GM18499 (cell line): Measurements from ENCODE around the gene RBM47.
A peak's percentile ranks its signal among the peaks of the same experiment; 100 is the strongest.
"Not testable (repeated sequence)": the region's sequence is repeated elsewhere in the genome, so short reads cannot be mapped to it uniquely, and the experiment has no call there.

Experiments
- ATAC-seq: cut with Tn5 transposase; IDR thresholded peaks from one replicate; pipeline ENCODE4 v1.9.1; 2021; ENCODE audit warnings: moderate number of reproducible peaks; ENCODE audit not compliant: insufficient read depth, unreplicated experiment

RBM47 gene

GRCh38 chr4:40570348-40571077, 59.2 kb downstream of the RBM47 start:
- ATAC-seq: no peak

GRCh38 chr4:40564815-40565483, 64.7 kb downstream of the RBM47 start:
- ATAC-seq: no peak

- no peak for ATAC-seq
Observed at GRCh38 chr4:40564004-40564403, 65.7 kb downstream of the RBM47 start.

GRCh38 chr4:40563401-40563800, 66.3 kb downstream of the RBM47 start:
- ATAC-seq: no peak

- ATAC-seq: no peak
Observed at GRCh38 chr4:40562681-40563080, 67.0 kb downstream of the RBM47 start.

- no peak for ATAC-seq
Observed at GRCh38 chr4:40562208-40562607, 67.5 kb downstream of the RBM47 start.

- not testable (repeated sequence) for ATAC-seq
Observed at GRCh38 chr4:40561543-40562177, 68.0 kb downstream of the RBM47 start.

- ATAC-seq: no peak
Observed at GRCh38 chr4:40559585-40560465, 69.8 kb downstream of the RBM47 start.

- no peak for ATAC-seq
Observed at GRCh38 chr4:40557736-40558135, 71.9 kb downstream of the RBM47 start.

GRCh38 chr4:40555176-40555900, 74.3 kb downstream of the RBM47 start:
- no peak for ATAC-seq

GRCh38 chr4:40554641-40555040, 75.0 kb downstream of the RBM47 start:
- ATAC-seq: not testable (repeated sequence)

- ATAC-seq: no peak
Observed at GRCh38 chr4:40553995-40554394, 75.7 kb downstream of the RBM47 start.

GRCh38 chr4:40552536-40552935, 77.1 kb downstream of the RBM47 start:
- ATAC-seq: no peak

GRCh38 chr4:40551568-40552136, 78.0 kb downstream of the RBM47 start:
- not testable (repeated sequence) for ATAC-seq

GRCh38 chr4:40550948-40551462, 78.7 kb downstream of the RBM47 start:
- peak; percentile 57 for ATAC-seq

GRCh38 chr4:40550196-40550595, 79.5 kb downstream of the RBM47 start:
- ATAC-seq: no peak

- ATAC-seq: no peak
Observed at GRCh38 chr4:40548256-40548655, 81.4 kb downstream of the RBM47 start.

GRCh38 chr4:40547789-40548132, 81.9 kb downstream of the RBM47 start:
- no peak for ATAC-seq
